ENCODE data around the gene SLC35F4. TPM values are rescaled to one million over a fixed set of nuclear protein-coding genes. Genes with fewer than 3 reads are reported as not detected.

The SLC35F4 gene
- total and polyA plus RNA-seq, 2 of the 8 experiments (the other 6 are each of a cell fraction or from before 2014, with no cell fraction given): not detected

DNA sequence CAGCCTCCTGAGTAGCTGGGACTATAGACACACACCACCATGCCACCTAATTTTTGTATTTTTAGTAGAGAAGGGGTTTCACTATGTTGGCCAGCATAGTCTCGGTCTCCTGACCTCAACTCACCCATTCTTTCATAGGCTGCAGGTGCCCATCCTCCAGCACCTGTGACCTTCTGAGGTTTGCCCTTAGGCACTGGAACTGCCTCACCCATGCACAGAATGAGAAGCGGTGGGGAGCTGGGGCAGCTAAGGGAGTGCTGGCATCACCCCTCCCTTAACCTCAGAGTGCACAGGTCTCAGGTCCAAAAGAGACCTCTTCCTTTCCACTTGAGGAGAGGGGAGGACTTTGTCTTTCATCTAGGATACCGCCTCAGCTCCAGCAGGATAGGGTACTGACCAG lies 194.9 kb downstream of the SLC35F4 start:
- Histone ChIP-seq H3K36me3 (ENCODE audit: control insufficient read depth in 2 of 4, insufficient read depth in 4 of 4, low read length in 3 of 4) (no peaks in the 10 kb centered on the region), H2BK15ac (ENCODE audit: low read length) (no peak overlapping the region), H3K23me2 (ENCODE audit: low read depth, low read length) (no peaks in the 10 kb centered on the region), H3K56ac (replicated peaks; ENCODE audit: insufficient read length, low read depth, low read length) (no peak overlapping the region), H3K23ac (ENCODE audit: insufficient read length) (no peak overlapping the region), H3K4me3 (ENCODE audit: extremely low read depth in 1 of 4, insufficient read depth in 2 of 4, low read depth in 3 of 4, low read length in 4 of 4) (no peak overlapping the region), H4K91ac (replicated peaks; ENCODE audit: insufficient read length, low read length) (no peak overlapping the region), H4K8ac (ENCODE audit: extremely low read depth, insufficient read depth, low read length) (no peak overlapping the region), H2BK12ac (ENCODE audit: low read depth, low read length) (no peak overlapping the region), H2AFZ (ENCODE audit: low read length) (no peak overlapping the region), H3K14ac (ENCODE audit: insufficient read length) (no peak overlapping the region), H3K79me2 (ENCODE audit: control insufficient read depth in 1 of 2, insufficient read depth in 2 of 2, low read length in 2 of 2) (no peaks in the 10 kb centered on the region), H2AK5ac (ENCODE audit: low read depth, low read length) (no peak overlapping the region), H3K4ac (replicated peaks; ENCODE audit: insufficient read length, low read depth, low read length) (no peak overlapping the region), H3K4me2 (ENCODE audit: insufficient read depth in 1 of 2, low read depth in 2 of 2, low read length in 2 of 2) (no peak overlapping the region), H3K18ac (ENCODE audit: extremely low read depth, low read length) (no peak overlapping the region), H4K5ac (ENCODE audit: insufficient read length, low read depth, low read length) (no peak overlapping the region), H2BK20ac (ENCODE audit: low read length) (no peak overlapping the region), H3K4me1 (replicated peaks in 1 of 4; ENCODE audit: control insufficient read depth in 3 of 4, insufficient read depth in 4 of 4, low read length in 3 of 4) (peaks cover 0 to 4% (median 0%) of the 10 kb centered on the region in 4 experiments; a peak in 2 of 7 replicates), H2BK5ac (ENCODE audit: low read depth, low read length) (no peak overlapping the region), H4K20me1 (replicated peaks in 1 of 2; ENCODE audit: control insufficient read depth in 1 of 2, insufficient read depth in 2 of 2, low read length in 2 of 2) (no peaks in the 10 kb centered on the region), H2BK120ac (replicated peaks; ENCODE audit: low read depth, low read length) (no peak overlapping the region), H3K9me3 (ENCODE audit: insufficient read depth in 2 of 2, low read depth in 1 of 2, low read length in 1 of 2) (no peaks in the 10 kb centered on the region), H3K27ac (ENCODE audit: low read depth, low read length) (no peak overlapping the region), H3K9ac (replicated peaks in 1 of 4; ENCODE audit: extremely low read depth in 1 of 4, low read depth in 3 of 4, low read length in 3 of 4) (no peak overlapping the region), H3K27me3 (replicated peaks in 1 of 4; ENCODE audit: control insufficient read depth in 3 of 4, extremely low read depth in 1 of 4, insufficient read depth in 3 of 4, low read length in 3 of 4) (no peaks in the 10 kb centered on the region), H3K79me1 (ENCODE audit: low read depth, low read length) (no peaks in the 10 kb centered on the region)
- DNase-seq (ENCODE audit: low read depth in 1 of 2, low spot score in 2 of 2) (no peak), FAIRE-seq (no peak)
- POLR2A ChIA-PET (ENCODE audit: partially characterized antibody): interaction anchor here (0.5 kb wide), 1 partner anchor 193 kb away, joined by 3 read pairs; no protein-coding TSS in a partner anchor
- CTCF ChIA-PET (ENCODE audit: partially characterized antibody): no interaction called here
- 89% methylated on average over 3 of the region's 3 CpGs; no CpG with 5 or more reads in 1 of the 2 experiments for WGBS, 2 experiments (ENCODE audit: extremely low coverage in 1 of 2, insufficient coverage in 1 of 2, insufficient read length in 1 of 2, insufficient replicate concordance in 2 of 2, low coverage in 1 of 2, low lambda C conversion rate in 2 of 2, missing lambda C conversion rate in 1 of 2)
- TF ChIP-seq BACH1 (IDR thresholded peaks at IDR 0.05; ENCODE audit: low read length): no peak
- TF ChIP-seq CHD1 (IDR thresholded peaks at IDR 0.05; ENCODE audit: low read depth, low read length): no peak
- TF ChIP-seq RFX5 (IDR thresholded peaks at IDR 0.05; ENCODE audit: borderline replicate concordance, low read depth, low read length): no peak
- TF ChIP-seq KDM1A (IDR thresholded peaks at IDR 0.05; ENCODE audit: borderline replicate concordance, low read length): no peak
- no peak for TF ChIP-seq NRF1 (IDR thresholded peaks at IDR 0.05; ENCODE audit: low read depth, low read length)
- TF ChIP-seq FOSL1 (IDR thresholded peaks at IDR 0.05; ENCODE audit: insufficient read depth, low read depth, low read length): no peak
- no peak for TF ChIP-seq SIX5 (IDR thresholded peaks at IDR 0.05; ENCODE audit: low read depth, low read length)
- TF ChIP-seq, protein P1, sequence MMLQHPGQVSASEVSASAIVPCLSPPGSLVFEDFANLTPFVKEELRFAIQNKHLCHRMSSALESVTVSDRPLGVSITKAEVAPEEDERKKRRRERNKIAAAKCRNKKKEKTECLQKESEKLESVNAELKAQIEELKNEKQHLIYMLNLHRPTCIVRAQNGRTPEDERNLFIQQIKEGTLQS (IDR thresholded peaks at IDR 0.05; ENCODE audit: insufficient read depth, low read depth, low read length): no peak
- TF ChIP-seq SP4 (IDR thresholded peaks at IDR 0.05; ENCODE audit: low read length): no peak
- TF ChIP-seq, protein P2, sequence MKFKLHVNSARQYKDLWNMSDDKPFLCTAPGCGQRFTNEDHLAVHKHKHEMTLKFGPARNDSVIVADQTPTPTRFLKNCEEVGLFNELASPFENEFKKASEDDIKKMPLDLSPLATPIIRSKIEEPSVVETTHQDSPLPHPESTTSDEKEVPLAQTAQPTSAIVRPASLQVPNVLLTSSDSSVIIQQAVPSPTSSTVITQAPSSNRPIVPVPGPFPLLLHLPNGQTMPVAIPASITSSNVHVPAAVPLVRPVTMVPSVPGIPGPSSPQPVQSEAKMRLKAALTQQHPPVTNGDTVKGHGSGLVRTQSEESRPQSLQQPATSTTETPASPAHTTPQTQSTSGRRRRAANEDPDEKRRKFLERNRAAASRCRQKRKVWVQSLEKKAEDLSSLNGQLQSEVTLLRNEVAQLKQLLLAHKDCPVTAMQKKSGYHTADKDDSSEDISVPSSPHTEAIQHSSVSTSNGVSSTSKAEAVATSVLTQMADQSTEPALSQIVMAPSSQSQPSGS (IDR thresholded peaks at IDR 0.05; ENCODE audit: low read length): no peak
- no peak for TF ChIP-seq RNF2 (IDR thresholded peaks at IDR 0.05; ENCODE audit: borderline replicate concordance, low read depth, low read length, missing control alignments, poor library complexity, severe bottlenecking)
- TF ChIP-seq NANOG (IDR thresholded peaks at IDR 0.05; ENCODE audit: insufficient read depth, low read depth, low read length, poor library complexity, severe bottlenecking): no peak
